HEK293 (cell line): ENCODE measurements around the gene DPY30.

ENCODE experiments used
- CTCF ChIA-PET: fragments of 350-600 bp; formaldehyde crosslinking; extraction: SDS; loops from one replicate; lab custom pipeline; 2021; ENCODE audit warnings: antibody characterized with exemption; lab: Yijun Ruan, JAX
- POLR2A ChIA-PET: fragments of 300-600 bp; formaldehyde crosslinking; extraction: SDS; loops from one replicate; lab custom pipeline; 2020; ENCODE audit warnings: antibody characterized with exemption, inconsistent platforms; lab: Yijun Ruan, JAX
- H3K27ac ChIP-seq: fragments of 200-500 bp; sonication (Bioruptor generic); 2 replicates; pipeline ENCODE4 v1.5.1; 2014; ENCODE audit warnings: low read depth, low read length, control low read depth, inconsistent platforms; ENCODE audit errors: extremely low read depth
- H3K36me3 ChIP-seq, 2 experiments: fragments of 200-500 bp in 1 of 2; sonication (Bioruptor generic) in 1 of 2; 1 replicate in 1 of 2; 2 replicates in 1 of 2; pipeline ENCODE4 v1.5.1; 2014 to 2017; ENCODE audit warnings: inconsistent platforms in 2 of 2, low read length in 2 of 2; ENCODE audit not compliant: control insufficient read depth in 2 of 2, insufficient read depth in 1 of 2
- H3K4me1 ChIP-seq: fragments of 200-500 bp; sonication (Bioruptor generic); 2 replicates; pipeline ENCODE4 v1.5.1; 2014; ENCODE audit warnings: mild to moderate bottlenecking, low read length, inconsistent platforms; ENCODE audit not compliant: control insufficient read depth, insufficient read depth
- H3K4me3 ChIP-seq: 2 replicates; pipeline ENCODE4 v1.5.1; 2011; ENCODE audit warnings: low read depth, mild to moderate bottlenecking, control low read depth, low read length, moderate library complexity
- H3K9me3 ChIP-seq: fragments of 200-500 bp; sonication (Bioruptor generic); 2 replicates; pipeline ENCODE4 v1.5.1; 2014; ENCODE audit warnings: low read depth, low read length, inconsistent platforms; ENCODE audit not compliant: control insufficient read depth, insufficient read depth
- GLI2 ChIP-seq: fragments of 450-650 bp; formaldehyde crosslinking; IDR thresholded peaks from 2 replicates; pipeline ENCODE4; 2017; ENCODE audit warnings: missing biosample characterization, missing genetic modification characterization, low read depth, borderline replicate concordance
- GLIS2 ChIP-seq: fragments of 450-650 bp; formaldehyde crosslinking; IDR thresholded peaks from 2 replicates; pipeline ENCODE4 v1.5.1; 2016; ENCODE audit warnings: missing biosample characterization, missing genetic modification characterization
- PRDM1 ChIP-seq: fragments of 450-650 bp; formaldehyde crosslinking; IDR thresholded peaks from 2 replicates; pipeline ENCODE4; 2016; ENCODE audit warnings: missing biosample characterization, missing genetic modification characterization
- ZBTB17 ChIP-seq: fragments of 450-650 bp; formaldehyde crosslinking; IDR thresholded peaks from 2 replicates; pipeline ENCODE4 v1.5.1; 2016; ENCODE audit warnings: missing biosample characterization, missing genetic modification characterization
- ZFP3 ChIP-seq: fragments of 450-650 bp; formaldehyde crosslinking; IDR thresholded peaks from 2 replicates; pipeline ENCODE4 v1.5.1; 2016; ENCODE audit warnings: low read depth, missing biosample characterization, missing genetic modification characterization
- ZIC2 ChIP-seq: fragments of 450-650 bp; formaldehyde crosslinking; IDR thresholded peaks from 2 replicates; pipeline ENCODE4 v1.5.1; 2016; ENCODE audit warnings: missing biosample characterization, missing genetic modification characterization
- ZNF175 ChIP-seq: fragments of 450-650 bp; formaldehyde crosslinking; IDR thresholded peaks from 2 replicates; pipeline ENCODE4 v1.5.1; 2016; ENCODE audit warnings: missing biosample characterization, missing genetic modification characterization
- ZNF404 ChIP-seq: fragments of 450-650 bp; formaldehyde crosslinking; IDR thresholded peaks from 2 replicates; pipeline ENCODE4 v1.5.1; 2017; ENCODE audit warnings: missing biosample characterization, missing genetic modification characterization
- ZNF530 ChIP-seq: fragments of 450-650 bp; formaldehyde crosslinking; IDR thresholded peaks from 2 replicates; pipeline ENCODE4 v1.5.1; 2016; ENCODE audit warnings: low read depth, missing biosample characterization, missing genetic modification characterization
- ZNF654 ChIP-seq: fragments of 450-650 bp; formaldehyde crosslinking; IDR thresholded peaks from 2 replicates; pipeline ENCODE4 v1.5.1; 2016; ENCODE audit warnings: low read depth, missing biosample characterization, missing genetic modification characterization
- ZNF791 ChIP-seq: fragments of 450-650 bp; formaldehyde crosslinking; IDR thresholded peaks from 2 replicates; pipeline ENCODE4 v1.5.1; 2016; ENCODE audit warnings: missing biosample characterization, missing genetic modification characterization
- ZSCAN16 ChIP-seq: fragments of 450-650 bp; formaldehyde crosslinking; IDR thresholded peaks from 2 replicates; pipeline ENCODE4 v1.5.1; 2016; ENCODE audit warnings: missing biosample characterization, missing genetic modification characterization
- TF ChIP-seq, protein P1 (sequence below): fragments of 450-650 bp; IDR thresholded peaks from 2 replicates; pipeline ENCODE4 v1.5.1; 2018; ENCODE audit warnings: missing biosample characterization, missing genetic modification characterization
- TF ChIP-seq, protein P2 (sequence below): fragments of 450-650 bp; formaldehyde crosslinking; IDR thresholded peaks from 2 replicates; pipeline ENCODE4 v1.5.1; 2016; ENCODE audit warnings: missing biosample characterization, missing genetic modification characterization
- TF ChIP-seq, protein P3 (sequence below): fragments of 450-650 bp; formaldehyde crosslinking; IDR thresholded peaks from 2 replicates; pipeline ENCODE4 v1.5.1; 2017; ENCODE audit warnings: missing biosample characterization, missing genetic modification characterization
- TF ChIP-seq, protein P4 (sequence below): fragments of 450-650 bp; formaldehyde crosslinking; IDR thresholded peaks from 2 replicates; pipeline ENCODE4 v1.5.1; 2016; ENCODE audit warnings: missing biosample characterization, missing genetic modification characterization
- TF ChIP-seq, protein P5 (sequence below): fragments of 450-650 bp; formaldehyde crosslinking; IDR thresholded peaks from 2 replicates; pipeline ENCODE4 v1.5.1; 2016; ENCODE audit warnings: missing biosample characterization, missing genetic modification characterization
- TF ChIP-seq, protein P6 (sequence below): fragments of 450-650 bp; formaldehyde crosslinking; IDR thresholded peaks from 2 replicates; pipeline ENCODE4 v1.5.1; 2016; ENCODE audit warnings: missing biosample characterization, missing genetic modification characterization
- TF ChIP-seq, protein P7 (sequence below): fragments of 450-650 bp; IDR thresholded peaks from 2 replicates; pipeline ENCODE4 v1.5.1; 2018; ENCODE audit warnings: missing biosample characterization, mild to moderate bottlenecking, missing genetic modification characterization

The DPY30 gene

DNA sequence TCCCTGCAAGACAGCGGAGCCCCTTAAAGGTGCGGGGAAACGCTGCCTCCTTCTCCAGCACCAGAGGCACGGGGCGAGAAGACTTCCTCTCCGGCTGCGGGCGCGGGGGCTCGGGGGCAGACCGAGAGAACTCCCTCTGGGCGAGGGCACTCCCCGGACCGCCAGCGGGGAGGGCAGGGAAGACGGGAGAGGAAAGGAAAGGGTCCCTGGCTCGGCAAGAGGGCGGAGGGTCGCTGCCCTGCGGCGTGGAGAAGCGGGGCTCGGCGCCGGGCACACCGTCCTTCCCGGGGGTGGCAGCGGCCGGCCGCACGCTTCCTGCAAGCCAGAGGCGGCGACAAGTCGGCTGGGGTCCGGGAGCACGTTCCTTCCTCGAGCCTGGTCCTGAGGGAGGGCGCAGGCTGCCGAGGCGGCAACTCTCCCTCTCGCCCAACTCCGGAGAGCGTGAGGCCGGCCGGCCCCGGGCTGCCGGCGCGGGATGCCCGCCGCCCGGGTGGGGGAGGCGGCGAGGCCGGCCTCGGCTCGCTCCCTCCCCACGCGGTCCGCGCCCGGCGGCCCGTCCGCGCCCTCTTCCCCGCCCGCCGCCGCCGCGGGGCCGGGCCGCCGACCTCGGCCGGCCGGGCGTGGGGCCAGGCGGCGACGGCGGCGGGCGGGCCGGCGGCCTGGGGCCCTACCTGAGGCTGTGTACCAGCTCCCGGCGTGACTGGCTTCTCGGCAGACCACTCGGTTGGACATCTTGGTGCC, 29.9 kb downstream of the DPY30 start (continued):
- TF ChIP-seq, protein P1, sequence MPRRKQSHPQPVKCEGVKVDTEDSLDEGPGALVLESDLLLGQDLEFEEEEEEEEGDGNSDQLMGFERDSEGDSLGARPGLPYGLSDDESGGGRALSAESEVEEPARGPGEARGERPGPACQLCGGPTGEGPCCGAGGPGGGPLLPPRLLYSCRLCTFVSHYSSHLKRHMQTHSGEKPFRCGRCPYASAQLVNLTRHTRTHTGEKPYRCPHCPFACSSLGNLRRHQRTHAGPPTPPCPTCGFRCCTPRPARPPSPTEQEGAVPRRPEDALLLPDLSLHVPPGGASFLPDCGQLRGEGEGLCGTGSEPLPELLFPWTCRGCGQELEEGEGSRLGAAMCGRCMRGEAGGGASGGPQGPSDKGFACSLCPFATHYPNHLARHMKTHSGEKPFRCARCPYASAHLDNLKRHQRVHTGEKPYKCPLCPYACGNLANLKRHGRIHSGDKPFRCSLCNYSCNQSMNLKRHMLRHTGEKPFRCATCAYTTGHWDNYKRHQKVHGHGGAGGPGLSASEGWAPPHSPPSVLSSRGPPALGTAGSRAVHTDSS (tag by site-specific recombination): no peak
- TF ChIP-seq, protein P2, sequence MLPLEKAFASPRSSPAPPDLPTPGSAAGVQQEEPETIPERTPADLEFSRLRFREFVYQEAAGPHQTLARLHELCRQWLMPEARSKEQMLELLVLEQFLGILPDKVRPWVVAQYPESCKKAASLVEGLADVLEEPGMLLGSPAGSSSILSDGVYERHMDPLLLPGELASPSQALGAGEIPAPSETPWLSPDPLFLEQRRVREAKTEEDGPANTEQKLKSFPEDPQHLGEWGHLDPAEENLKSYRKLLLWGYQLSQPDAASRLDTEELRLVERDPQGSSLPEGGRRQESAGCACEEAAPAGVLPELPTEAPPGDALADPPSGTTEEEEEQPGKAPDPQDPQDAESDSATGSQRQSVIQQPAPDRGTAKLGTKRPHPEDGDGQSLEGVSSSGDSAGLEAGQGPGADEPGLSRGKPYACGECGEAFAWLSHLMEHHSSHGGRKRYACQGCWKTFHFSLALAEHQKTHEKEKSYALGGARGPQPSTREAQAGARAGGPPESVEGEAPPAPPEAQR (tag by site-specific recombination): no peak
- TF ChIP-seq ZNF791 (tag by site-specific recombination) (no peak), ZIC2 (tag by site-specific recombination) (0 out of 2 replicates have a peak, but pooled peaks have one; percentile 14), ZNF654 (tag by site-specific recombination) (no peak), GLIS2 (tag by site-specific recombination) (peak; percentile 45; the same call in 1 of the 2 replicates)
- TF ChIP-seq, protein P3, sequence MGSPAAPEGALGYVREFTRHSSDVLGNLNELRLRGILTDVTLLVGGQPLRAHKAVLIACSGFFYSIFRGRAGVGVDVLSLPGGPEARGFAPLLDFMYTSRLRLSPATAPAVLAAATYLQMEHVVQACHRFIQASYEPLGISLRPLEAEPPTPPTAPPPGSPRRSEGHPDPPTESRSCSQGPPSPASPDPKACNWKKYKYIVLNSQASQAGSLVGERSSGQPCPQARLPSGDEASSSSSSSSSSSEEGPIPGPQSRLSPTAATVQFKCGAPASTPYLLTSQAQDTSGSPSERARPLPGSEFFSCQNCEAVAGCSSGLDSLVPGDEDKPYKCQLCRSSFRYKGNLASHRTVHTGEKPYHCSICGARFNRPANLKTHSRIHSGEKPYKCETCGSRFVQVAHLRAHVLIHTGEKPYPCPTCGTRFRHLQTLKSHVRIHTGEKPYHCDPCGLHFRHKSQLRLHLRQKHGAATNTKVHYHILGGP: no peak
- TF ChIP-seq, all 188 proteins: peak for 11

DNA sequence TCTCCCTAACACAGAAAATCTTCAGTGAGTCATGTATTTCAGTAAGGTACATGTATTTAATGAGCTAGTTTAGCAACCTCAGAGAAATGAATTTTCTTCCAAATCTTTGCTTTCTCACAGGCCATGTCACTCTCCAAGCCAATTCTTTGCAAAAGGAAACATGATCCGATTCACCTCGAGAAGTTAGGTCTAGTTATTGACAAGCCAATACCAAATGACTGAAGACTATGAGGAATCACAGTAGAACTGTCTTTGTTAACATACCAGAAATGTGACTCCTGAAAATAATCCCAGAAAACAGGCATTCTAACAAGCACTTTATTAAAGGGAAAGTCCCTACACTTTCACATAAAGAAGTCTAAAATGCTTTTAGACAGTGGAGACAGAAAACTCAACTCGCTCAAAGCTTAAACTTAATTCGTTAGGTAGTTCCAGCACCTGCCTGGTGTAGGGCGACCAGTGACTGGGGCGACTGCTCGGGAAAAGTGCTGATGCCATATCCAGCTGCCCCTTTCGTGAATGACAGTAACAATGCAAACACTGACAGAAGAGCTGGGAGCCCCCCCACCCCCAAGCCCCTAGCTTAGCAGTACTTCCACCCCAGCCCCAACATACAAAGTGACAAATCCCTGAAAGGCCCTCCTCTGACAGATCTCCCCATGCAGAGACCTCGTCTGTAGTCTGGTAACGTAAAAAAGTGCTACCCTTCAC, 30.6 kb downstream of the DPY30 start:
- Histone ChIP-seq H3K9me3 (no peaks in the 10 kb centered on the region), H3K4me3 (peak overlapping the region; percentile 90), H3K4me1 (no peaks in the 10 kb centered on the region), H3K36me3 (no peaks in the 10 kb centered on the region; a peak in 1 of 3 replicates), H3K27ac (peak overlapping the region; percentile 86)
- ChIA-PET CTCF (interaction anchor here (1.0 kb wide), 1 partner anchor 122 kb away, joined by 5 read pairs; no protein-coding TSS in a partner anchor), POLR2A (interaction anchor here (0.5 to 1.8 kb wide), 5 partner anchors 12 to 690 kb away, joined by 3 to 13 read pairs (median 3); partner anchors contain the start of genes DPY30 and SPAST)
- TF ChIP-seq ZNF175 (tag by site-specific recombination): no peak
- TF ChIP-seq PRDM1 (tag by site-specific recombination): peak; percentile 94; the same call in 1 of the 2 replicates
- TF ChIP-seq ZBTB17: 0 out of 2 replicates have a peak, but pooled peaks have one; percentile 42
- no peak for TF ChIP-seq ZNF404 (tag by site-specific recombination)
- TF ChIP-seq, protein P4, sequence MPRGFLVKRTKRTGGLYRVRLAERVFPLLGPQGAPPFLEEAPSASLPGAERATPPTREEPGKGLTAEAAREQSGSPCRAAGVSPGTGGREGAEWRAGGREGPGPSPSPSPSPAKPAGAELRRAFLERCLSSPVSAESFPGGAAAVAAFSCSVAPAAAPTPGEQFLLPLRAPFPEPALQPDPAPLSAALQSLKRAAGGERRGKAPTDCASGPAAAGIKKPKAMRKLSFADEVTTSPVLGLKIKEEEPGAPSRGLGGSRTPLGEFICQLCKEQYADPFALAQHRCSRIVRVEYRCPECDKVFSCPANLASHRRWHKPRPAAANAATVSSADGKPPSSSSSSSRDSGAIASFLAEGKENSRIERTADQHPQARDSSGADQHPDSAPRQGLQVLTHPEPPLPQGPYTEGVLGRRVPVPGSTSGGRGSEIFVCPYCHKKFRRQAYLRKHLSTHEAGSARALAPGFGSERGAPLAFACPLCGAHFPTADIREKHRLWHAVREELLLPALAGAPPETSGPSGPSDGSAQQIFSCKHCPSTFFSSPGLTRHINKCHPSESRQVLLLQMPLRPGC (tag by site-specific recombination): no peak

DNA sequence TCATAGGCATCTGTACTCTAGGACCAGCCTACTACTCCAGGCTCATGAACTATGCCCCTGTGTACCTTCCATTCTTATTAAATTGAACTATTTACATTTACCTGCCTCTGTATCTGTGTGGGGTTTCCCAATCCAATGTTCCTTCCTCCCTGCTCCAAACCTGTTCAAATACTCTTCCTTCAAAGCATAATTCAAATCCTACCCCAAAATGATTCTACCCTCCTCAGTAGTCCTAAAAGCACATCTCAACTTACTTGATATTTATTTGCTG, 32.5 kb downstream of the DPY30 start:
- H3K4me1 ChIP-seq: no peaks in the 10 kb centered on the region
- H3K9me3 ChIP-seq: no peaks in the 10 kb centered on the region
- POLR2A ChIA-PET: interaction anchor here (1.1 to 1.3 kb wide), 2 partner anchors 32 to 159 kb away, joined by 3 to 4 read pairs; partner anchors contain the start of genes DPY30 and SLC30A6
- no peak overlapping the region for H3K27ac ChIP-seq
- no peak overlapping the region for H3K4me3 ChIP-seq
- CTCF ChIA-PET: interaction anchor here (0.9 kb wide), 1 partner anchor 15 kb away, joined by 3 read pairs; no protein-coding TSS in a partner anchor
- no peaks in the 10 kb centered on the region; a peak in 1 of 3 replicates for H3K36me3 ChIP-seq
- TF ChIP-seq, protein P5, sequence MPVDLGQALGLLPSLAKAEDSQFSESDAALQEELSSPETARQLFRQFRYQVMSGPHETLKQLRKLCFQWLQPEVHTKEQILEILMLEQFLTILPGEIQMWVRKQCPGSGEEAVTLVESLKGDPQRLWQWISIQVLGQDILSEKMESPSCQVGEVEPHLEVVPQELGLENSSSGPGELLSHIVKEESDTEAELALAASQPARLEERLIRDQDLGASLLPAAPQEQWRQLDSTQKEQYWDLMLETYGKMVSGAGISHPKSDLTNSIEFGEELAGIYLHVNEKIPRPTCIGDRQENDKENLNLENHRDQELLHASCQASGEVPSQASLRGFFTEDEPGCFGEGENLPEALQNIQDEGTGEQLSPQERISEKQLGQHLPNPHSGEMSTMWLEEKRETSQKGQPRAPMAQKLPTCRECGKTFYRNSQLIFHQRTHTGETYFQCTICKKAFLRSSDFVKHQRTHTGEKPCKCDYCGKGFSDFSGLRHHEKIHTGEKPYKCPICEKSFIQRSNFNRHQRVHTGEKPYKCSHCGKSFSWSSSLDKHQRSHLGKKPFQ: no peak
- TF ChIP-seq, protein P6, sequence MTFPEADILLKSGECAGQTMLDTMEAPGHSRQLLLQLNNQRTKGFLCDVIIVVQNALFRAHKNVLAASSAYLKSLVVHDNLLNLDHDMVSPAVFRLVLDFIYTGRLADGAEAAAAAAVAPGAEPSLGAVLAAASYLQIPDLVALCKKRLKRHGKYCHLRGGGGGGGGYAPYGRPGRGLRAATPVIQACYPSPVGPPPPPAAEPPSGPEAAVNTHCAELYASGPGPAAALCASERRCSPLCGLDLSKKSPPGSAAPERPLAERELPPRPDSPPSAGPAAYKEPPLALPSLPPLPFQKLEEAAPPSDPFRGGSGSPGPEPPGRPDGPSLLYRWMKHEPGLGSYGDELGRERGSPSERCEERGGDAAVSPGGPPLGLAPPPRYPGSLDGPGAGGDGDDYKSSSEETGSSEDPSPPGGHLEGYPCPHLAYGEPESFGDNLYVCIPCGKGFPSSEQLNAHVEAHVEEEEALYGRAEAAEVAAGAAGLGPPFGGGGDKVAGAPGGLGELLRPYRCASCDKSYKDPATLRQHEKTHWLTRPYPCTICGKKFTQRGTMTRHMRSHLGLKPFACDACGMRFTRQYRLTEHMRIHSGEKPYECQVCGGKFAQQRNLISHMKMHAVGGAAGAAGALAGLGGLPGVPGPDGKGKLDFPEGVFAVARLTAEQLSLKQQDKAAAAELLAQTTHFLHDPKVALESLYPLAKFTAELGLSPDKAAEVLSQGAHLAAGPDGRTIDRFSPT (tag by site-specific recombination): no peak
- TF ChIP-seq, protein P7, sequence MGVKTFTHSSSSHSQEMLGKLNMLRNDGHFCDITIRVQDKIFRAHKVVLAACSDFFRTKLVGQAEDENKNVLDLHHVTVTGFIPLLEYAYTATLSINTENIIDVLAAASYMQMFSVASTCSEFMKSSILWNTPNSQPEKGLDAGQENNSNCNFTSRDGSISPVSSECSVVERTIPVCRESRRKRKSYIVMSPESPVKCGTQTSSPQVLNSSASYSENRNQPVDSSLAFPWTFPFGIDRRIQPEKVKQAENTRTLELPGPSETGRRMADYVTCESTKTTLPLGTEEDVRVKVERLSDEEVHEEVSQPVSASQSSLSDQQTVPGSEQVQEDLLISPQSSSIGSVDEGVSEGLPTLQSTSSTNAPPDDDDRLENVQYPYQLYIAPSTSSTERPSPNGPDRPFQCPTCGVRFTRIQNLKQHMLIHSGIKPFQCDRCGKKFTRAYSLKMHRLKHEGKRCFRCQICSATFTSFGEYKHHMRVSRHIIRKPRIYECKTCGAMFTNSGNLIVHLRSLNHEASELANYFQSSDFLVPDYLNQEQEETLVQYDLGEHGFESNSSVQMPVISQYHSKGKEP (tag by site-specific recombination): no peak
- TF ChIP-seq ZSCAN16 (tag by site-specific recombination): no peak
- TF ChIP-seq ZFP3 (tag by site-specific recombination): no peak
- no peak for TF ChIP-seq ZNF654 (tag by site-specific recombination)
- no peak for TF ChIP-seq GLI2 (tag by site-specific recombination)
- TF ChIP-seq ZNF530 (tag by site-specific recombination): no peak
